ENCODE results near the gene NOL9.
A peak's percentile ranks its signal among the peaks of the same experiment; 100 is the strongest.
"Not testable (repeated sequence)": the region's sequence is repeated elsewhere in the genome, so short reads cannot be mapped to it uniquely, and the experiment has no call there.

The NOL9 gene

DNA sequence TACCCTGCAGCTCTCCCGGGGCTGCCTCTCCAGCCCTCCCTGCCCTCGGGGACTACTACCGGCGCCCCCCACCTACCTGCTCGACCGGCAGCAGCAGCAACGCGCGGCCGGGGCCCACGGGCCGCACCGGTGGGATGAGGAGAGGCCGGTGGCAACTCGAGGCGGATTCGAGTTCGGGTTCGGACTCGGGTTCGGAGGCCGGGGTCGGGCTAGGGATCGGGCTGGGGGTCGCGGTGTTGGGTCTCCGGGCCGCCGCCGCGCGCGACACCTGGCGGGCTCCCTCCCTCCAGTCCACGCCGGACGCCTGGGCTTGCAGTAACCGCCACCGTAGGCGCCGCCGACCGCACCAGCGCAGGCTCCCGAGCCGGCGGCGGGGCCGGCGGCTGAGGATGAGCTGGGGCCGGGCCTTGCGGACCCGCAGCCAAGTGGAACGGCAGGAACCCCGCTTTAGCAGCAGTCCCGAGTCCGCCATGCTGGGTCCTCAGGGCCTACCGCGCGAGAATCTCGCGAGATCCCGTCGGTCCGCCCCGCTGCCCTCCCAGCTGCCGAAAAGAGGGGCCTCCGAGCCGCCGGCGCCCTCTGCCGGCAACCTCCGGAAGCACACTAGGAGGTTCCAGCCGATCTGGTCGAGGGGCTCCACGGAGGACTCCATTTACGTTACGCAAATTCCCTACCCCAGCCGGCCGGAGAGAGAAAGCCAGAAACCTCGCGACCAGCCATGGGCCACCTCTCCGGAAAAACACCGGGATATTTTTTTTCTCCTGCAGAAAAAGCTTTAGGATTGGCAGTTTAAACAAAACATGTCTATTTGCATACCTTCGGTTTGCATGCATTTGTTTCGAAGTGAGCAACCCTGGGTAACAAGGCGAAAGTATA is at the start of gene NOL9:
NOL9 (minus strand) TSS at position 483 of the 876 bp plus-strand sequence; CDS start at position 472, 11 bp downstream.
- peak; percentile 90 for DNase-seq (ENCODE audit: low read depth)

GRCh38 chr1:6603238-6603914 is 49.1 kb upstream of the NOL9 start:
- peak; percentile 81 for DNase-seq (ENCODE audit: low read depth)

- peak; percentile 91 for DNase-seq (ENCODE audit: low read depth)
Measured at GRCh38 chr1:6602669-6603237, 48.4 kb upstream of the NOL9 start, which contains the start of gene KLHL21. Gene KLHL21 (minus strand): TSS chr1:6602869. CDS start chr1:6602817, 52 bp downstream.

DNA sequence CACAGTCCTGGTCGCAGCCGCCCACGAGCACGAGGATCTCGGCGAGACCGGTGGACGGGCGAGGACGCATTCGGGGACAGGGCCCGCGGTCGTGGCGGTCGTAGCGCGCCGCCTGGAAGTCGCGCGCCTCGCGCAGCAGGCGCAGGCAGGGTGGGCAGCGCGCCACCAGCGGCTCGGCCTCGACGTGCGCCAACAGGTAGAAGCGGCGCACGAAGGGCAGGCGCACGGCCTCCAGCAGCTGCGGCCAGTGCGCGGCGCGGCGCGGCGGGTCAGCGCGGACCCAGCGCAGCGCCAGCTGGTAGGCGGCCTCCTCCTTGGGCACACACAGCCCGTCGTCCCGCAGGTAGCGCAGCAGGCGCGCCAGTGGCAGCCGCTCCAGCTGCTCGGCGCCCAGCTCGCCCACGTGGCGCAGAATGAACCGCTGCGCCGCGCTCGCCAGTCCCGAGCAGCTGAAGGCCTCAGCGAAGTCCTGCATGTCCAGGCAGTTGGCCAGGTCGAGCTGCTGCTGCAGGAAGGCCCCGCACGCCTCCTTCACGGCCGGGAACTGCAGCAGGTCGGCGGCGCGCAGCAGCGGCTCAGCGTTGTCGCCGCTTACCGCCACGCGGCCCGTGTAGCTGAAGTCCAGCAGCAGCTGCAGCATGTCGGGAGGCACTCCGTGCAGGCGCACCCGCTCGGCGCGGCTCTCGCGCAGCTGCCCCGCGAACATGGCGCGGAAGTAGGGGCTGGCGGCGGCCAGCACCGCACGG is 47.8 kb upstream of the NOL9 start:
- peak; percentile 37 for DNase-seq (ENCODE audit: low read depth)

DNA sequence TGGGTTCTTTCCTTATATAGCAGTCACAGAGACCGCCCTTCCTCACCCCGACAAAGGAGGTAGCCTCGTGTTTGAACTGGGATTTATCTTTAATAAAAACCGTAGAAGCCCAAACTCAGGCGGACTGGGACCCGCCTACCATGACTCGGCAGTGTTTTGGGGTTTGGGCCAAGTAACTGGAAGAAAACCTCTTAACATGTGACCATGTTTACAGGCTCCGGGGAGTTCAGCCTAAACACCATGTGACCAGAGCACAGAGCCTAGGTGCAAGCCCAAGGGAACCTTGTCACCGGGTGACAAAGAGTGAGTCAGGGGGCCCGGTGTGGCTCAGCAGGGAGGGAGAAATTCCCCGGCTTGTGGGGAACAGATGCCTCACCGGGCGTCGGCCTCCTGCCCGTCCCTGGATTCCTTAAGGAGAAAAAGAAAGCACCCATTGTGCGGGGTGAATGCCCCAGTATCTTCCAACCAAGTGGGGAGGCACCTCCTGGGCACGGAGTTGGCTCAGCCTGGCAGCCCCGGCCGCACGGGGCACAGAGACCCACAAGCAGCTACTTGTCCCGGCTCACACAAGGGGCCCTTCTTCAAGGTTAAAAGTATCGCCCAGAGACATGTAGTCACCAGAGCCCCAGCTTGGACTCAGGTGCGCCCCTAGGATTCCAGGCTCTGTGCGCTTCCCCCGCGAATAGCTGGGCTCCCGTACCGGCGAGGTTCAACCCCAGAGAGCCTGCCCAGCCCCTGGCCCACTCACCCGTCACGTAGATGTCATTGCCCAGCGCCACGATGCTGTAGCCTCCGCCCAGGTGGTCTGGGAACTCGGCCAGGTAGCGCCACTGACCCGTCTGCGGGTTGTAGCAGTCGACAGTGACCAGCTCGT is 47.0 kb upstream of the NOL9 start:
- peak; percentile 99 for DNase-seq (ENCODE audit: low read depth)

DNA sequence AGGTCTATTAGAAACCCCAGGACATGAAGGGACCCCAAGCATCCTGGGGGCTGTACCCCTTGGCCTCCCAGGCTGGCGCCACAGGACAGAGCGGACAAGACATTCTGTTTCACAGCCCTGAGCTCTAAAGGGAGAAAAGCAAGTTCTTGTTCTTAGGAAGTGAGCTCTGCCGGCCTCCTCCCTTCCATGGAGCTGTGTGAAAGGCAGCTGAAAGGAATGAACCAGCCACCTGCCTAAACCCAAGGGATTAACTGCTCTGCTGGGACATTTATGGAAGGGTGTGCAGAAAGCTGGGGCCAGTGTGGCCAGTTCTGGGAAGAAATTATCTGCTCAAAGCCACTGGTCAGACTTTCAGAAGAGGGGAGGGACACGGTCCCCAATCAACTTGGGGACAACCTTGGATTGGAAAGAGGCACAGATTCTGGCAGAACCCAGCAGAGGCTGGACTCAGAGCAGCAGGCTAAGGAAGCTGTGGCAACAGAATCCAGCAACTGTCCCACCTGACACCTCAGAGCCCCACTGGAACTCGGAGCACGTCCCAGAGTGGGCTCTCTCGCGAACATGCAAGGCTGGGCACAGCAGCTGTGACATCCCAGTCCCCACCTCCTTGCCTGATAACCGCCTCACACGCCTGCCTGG is 46.2 kb upstream of the NOL9 start:
- peak; percentile 23 for DNase-seq (ENCODE audit: low read depth)

GRCh38 chr1:6599991-6600390 is 45.7 kb upstream of the NOL9 start:
- not testable (repeated sequence) for DNase-seq (ENCODE audit: low read depth)

- peak; percentile 24 for DNase-seq (ENCODE audit: low read depth)
Measured at GRCh38 chr1:6599141-6599975, 45.0 kb upstream of the NOL9 start.

DNA sequence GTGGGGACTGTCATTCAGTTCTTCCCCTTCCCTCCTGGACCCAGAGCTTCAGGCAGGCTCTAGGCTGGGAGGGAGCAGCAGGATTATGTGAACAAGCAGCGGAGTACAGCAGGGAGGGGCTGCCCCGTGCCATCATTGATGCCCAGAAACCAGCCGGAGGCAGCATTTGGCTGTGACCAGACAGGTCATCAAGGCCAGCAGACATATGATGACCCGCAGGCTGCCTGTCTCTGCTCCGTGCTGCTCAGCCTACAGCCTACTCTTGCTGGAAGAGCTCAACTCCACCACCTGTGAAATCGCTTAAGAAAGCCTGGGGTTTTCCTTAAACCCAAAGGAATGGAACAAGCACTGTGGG is 43.4 kb upstream of the NOL9 start:
- DNase-seq (ENCODE audit: low read depth), result no peak

DNA sequence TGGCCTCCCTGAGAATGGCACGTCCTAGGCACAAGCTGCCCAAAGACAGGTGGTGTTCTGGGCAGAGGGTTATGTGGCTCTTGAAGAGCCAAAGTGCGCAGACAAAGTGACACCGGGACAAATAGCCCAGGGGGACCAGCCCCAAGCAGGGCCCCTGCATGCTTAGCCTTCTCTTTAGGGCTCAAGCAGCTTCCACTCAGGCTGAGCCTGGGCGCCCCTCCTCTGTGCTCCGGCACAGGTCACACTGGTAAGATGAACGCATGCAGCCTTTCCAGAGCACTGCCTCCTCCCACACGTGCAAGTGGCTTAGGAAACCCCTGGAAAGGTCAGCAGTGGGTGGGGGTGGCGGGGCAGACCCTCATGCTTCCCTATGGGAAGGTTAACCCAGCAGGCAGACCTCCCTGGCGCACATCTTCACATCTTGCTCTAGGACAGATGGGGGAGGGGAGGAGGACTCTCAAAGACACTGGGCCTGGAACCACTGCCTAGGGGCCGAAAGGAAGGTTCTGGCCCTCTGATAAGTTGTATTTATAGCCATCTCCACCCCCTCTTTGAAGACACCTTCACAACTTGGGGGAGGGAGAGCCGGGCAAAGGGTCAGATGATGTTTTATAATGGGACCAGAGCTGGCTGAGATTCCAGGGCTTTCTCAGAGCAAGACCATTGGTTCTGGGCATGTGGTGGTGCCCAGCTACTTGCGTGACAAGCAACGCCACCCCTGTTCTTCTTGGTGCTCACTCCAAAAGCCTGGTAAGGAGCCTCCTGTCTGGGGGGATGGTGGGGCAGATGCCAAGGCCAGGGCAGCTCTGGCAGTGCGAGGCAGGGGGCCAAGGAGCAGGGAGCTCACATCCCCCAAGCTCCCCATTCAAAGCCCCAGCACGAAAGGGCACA is 42.8 kb upstream of the NOL9 start:
- DNase-seq (ENCODE audit: low read depth), result no peak

GRCh38 chr1:6596351-6596750 is 42.0 kb upstream of the NOL9 start:
- no peak for DNase-seq (ENCODE audit: low read depth)

- DNase-seq (ENCODE audit: low read depth), result no peak
Measured at GRCh38 chr1:6594977-6595740, 40.8 kb upstream of the NOL9 start.

- no peak for DNase-seq (ENCODE audit: low read depth)
Measured at GRCh38 chr1:6593810-6594209, 39.5 kb upstream of the NOL9 start.

DNA sequence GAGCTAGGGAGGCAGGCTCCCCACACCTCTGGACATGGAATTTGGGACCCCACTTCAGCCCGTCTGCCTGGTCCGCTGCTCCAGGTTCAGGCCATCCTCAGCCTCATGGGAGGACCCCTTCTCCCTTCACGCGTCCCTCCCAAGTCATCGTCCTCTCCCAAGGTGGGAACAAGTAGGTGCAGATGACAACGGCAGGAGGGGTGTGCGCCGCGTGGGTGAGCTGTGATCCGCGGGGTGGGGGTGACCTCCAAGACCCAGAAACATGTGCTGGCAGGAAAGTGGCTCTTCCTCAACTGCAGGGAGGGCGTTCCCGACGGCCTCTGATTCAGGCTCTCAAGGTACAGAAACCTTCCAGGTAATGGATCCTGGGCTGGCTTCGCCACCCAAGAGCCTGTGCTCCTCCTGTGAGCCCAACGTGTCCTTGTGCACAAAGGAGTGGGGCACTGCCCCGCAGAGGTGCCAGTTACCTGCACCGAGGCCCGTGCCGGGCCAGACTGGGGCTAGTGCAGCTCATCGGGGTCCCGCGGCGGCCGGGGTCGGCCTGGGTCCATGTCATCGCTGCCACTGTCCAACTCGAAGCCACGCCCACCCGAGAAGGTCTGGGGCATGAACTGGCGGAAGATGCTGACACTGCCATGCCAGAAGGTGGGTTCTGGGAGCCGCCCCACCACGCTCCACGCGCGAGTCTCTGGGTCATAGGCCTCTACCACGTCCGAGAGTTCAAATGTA is 38.7 kb upstream of the NOL9 start:
- DNase-seq (ENCODE audit: low read depth), result no peak

- no peak for DNase-seq (ENCODE audit: low read depth)
Measured at GRCh38 chr1:6592441-6592840, 38.1 kb upstream of the NOL9 start.

GRCh38 chr1:6591644-6592043 is 37.3 kb upstream of the NOL9 start:
- DNase-seq (ENCODE audit: low read depth), result no peak

GRCh38 chr1:6591222-6591621 is 36.9 kb upstream of the NOL9 start:
- DNase-seq (ENCODE audit: low read depth), result no peak

All from ELR (cell line).